HPDE6-E6E7 (cell line): ENCODE measurements around the gene TPO.
"Not testable (repeated sequence)": the region's sequence is repeated elsewhere in the genome, so short reads cannot be mapped to it uniquely, and the experiment has no call there.

Source experiments
- DNase-seq: peaks from one replicate; pipeline ENCODE4 v3.0.0; 2011; ENCODE audit warnings: missing footprints; ENCODE audit errors: extremely low spot score

The TPO gene

DNA sequence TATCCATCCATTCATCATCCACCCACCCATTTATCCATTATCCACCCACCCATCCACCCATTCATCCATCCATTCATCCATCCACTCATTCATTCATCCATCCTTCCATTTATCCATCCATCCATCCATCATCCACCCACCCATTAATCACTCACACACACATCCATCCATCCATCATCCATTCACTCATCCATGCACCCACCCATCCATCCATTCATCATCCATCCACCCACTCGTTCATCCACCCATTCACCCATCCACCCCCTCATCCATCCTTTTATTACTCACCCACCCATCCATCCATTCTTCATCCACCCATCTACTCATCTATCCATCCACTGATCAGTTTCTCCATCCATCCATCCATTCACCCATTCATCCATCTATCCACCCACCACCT is 8.1 kb upstream of the TPO start:
- DNase-seq = no peak

DNA sequence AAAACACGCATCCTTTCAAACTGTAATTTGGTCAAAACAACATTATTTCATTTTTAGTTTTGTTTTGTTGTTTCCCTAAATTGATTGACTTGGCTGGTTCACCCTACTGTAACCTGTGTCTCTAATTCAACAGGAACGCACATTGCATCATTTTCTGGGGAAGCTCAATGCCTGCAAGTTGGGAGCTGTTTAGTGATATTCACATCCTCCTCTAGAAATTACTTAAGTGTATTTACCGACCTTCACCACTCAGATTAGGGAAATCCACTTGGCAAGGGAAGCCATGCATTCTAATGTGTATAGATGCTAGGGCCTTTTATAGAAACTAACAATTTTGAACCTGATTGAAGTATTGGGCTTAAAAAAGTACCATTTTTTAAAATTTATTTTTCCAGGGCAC is 7.3 kb upstream of the TPO start:
- no peak for DNase-seq

DNA sequence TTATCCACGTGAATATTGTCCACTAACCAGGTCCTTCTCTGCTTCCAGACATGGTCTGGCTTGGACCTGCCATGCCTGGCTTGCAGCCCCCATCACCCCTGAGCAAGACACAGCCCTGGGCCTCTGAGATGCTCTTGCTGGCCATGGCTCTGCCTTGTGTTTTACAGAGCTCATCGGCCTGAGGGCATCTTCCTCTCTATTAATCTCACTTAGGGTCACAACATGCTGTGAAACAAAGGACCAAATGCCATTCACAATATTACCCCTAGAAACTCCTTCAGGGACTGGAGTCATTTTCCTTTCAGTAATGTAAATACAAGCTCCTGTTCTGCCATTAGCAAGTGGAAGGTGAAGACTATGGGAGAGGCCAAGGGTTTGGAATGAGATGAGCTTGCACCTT is 6.8 kb upstream of the TPO start:
- DNase-seq = no peak

DNA sequence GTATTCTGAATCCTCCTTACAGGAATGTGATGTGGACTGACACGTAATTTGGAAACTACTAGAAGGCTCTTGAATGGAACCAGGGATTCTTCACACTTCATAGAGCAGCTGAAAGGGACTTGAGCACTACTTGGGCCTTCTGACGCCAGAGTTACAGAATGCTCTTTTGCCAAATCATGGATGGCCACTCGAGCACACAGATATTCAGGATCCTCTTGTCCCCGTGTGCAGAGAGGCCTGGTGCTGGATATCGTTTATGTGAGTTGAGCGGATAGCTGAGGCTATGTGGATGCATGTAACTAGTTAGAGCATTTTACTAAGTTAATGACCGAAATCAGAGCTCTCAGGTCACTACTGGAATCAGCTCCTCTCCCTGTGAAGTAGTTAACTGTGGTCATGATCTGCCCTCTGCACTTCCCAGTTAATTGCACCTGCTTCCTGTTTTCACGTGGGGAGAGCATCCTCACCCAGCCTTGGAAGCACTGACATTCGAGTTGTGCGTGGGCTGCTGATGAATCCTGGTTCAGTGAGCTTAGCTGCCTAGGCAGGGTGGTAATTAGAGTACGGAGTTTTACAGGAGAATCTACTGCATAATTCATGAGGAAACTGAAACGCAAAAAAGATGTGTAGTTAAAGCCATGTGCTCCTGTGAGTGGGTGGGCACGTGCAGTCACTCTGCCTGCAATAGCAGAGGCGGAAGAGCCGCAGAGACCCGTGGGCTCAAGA is 5.2 kb upstream of the TPO start:
- DNase-seq = no peak

DNA sequence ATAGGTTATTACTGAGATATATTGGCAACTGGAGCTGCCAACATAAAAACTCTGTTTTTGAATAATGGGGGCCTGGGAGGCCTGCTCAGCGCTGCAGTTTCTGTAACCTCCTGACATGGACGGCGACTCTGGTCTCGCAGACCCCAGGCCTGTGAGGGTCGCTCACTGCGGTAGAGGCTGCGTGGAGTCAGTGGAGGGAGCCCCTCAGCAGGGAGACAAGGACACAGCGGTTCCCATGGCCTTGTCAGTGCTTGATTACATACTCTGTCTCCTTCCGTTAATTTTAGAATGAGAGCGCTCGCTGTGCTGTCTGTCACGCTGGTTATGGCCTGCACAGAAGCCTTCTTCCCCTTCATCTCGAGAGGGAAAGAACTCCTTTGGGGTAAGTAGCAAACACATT is 858 bp downstream of the TPO start:
- DNase-seq = no peak

DNA sequence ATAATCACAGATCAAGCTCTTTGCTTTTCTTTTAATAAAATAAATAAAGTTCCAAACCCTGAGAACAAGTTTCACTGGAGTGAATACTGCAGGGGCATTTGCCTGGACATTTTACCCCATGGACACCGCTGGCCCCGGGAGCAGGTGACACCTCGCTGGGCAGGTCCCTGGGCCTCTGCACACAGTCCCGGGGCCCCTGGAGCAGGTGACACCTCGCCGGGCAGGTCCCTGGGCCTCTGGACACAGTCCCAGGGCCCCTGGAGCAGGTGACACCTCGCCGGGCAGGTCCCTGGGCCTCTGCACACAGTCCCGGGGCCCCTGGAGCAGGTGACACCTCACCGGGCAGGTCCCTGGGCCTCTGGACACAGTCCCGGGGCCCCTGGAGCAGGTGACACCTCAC is 1.6 kb downstream of the TPO start:
- DNase-seq = not testable (repeated sequence)

DNA sequence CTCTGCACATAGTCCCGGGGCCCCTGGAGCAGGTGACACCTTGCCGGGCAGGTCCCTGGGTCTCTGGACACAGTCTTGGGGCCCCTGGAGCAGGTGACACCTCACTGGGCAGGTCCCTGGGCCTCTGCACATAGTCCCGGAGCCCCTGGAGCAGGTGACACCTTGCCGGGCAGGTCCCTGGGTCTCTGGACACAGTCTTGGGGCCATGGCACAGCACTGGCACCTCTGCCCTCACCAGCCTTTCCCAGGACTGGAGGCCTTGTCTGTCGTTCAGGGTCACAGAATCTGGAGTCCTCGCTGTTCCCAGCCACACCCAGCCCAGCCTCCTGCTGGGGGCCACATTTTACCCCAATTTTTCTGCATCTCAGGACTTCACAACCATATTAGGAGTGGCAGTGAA is 2.2 kb downstream of the TPO start:
- no peak for DNase-seq

DNA sequence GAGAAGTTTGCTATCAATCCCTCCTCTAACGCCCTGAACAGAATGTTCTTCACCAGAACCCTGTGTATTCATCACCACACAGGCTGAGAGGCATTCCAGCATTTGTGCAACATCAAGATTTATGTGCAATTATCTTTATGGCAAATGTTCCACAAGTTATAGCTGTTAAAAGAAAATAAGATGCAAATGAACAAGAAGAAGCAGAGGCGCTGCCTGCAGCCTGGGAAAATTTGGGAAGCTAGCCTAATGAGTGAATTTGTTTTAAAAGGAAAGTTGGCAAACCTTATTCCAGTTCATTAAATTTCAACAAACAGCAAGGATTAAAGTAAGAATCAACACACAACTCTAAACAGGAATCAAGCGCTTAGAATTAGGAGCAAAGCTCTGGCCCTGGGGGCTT is 5.3 kb downstream of the TPO start:
- DNase-seq = no peak

GRCh38 chr2:1420746-1421480 is 7.7 kb downstream of the TPO start:
- DNase-seq = no peak

- DNase-seq = no peak
Measured at GRCh38 chr2:1421731-1422130, 8.5 kb downstream of the TPO start.

DNA sequence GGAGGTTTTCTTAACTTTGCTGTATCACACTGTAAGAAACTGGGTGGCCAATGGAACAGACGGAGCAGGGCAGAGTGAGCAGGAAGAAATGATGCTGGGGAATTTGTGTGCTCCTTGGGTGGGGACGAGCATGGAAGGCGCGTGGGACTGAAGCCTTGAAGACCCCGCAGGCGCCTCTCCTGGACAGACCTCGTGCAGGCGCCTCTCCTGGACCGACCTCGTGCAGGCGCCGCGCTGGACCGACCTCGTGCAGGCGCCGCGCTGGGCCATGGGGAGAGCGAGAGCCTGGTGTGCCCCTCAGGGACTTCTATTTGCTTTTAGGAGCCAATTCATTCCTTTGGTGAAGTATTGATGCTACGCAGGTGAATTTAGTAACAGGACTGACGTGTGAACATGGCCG is 8.9 kb downstream of the TPO start:
- no peak for DNase-seq

- no peak for DNase-seq
Measured at GRCh38 chr2:1422716-1423285, 9.5 kb downstream of the TPO start.

DNA sequence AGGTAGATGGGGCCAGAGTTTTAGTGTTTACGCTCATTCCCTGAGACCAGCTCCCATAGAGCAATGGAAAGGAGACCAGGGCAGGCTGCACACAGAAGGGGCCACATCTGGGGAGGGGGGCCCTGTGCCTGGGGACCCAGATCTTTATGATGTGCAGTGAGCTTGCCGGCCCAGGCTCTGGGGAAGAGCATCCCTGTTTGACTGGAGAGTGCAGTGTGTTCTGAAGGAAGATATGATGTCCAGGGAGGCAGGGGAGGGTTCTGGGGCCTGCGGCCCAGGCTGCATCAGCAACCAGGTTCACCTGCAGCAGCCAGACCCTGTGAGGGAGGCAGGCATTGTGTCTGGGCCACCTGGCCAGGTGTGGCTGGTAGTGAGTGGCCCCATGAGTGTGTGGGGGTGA is 13.8 kb downstream of the TPO start:
- DNase-seq = no peak

GRCh38 chr2:1429895-1430294 is 16.6 kb downstream of the TPO start:
- DNase-seq = no peak

DNA sequence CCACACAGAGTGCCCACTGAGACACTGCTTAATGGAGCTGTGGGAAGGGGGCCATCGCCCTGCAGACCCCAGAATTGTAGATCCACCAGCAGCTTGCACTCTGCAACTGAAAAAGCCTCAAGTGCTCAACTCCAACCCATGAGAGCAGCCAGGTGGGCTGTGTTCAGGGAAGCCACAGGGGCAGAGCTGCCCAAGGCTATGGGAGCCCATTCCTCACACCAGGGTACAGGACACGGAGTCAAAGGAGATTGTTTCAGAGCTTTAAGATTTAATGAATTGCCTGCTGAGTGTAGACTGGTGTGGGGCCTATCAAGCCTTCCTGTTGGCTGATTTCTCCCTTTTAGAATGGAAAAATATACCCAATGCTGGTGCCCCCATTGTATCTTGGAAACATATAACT is 17.2 kb downstream of the TPO start:
- no peak for DNase-seq

DNA sequence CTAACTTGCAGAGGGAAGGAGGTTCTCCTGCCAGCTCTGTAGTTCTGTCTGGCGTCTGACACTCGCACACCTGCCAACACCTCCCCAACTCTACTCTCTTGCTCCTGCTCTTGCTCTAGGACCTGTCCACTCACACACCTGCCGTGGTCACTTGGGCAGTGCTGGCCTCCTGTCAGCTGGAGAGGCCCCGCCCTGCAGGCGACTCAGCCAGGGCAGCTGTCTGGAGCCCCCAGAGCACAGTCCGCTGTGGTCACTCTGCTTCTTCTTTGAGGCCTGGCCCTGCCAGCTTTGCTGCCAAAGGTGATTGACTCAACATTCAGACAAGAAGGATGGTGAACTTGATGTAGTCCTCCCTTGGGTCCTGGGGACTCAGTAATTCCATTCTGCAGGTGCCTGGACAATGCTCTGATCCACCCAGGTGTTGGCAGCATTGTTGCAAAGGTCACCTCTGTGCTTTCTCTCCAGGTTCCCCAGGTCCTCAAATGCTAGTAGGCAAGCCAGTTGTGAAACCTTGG is 18.7 kb downstream of the TPO start:
- no peak for DNase-seq

- no peak for DNase-seq
Measured at GRCh38 chr2:1432726-1433125, 19.5 kb downstream of the TPO start.

GRCh38 chr2:1436369-1436768 is 23.1 kb downstream of the TPO start:
- DNase-seq = no peak

DNA sequence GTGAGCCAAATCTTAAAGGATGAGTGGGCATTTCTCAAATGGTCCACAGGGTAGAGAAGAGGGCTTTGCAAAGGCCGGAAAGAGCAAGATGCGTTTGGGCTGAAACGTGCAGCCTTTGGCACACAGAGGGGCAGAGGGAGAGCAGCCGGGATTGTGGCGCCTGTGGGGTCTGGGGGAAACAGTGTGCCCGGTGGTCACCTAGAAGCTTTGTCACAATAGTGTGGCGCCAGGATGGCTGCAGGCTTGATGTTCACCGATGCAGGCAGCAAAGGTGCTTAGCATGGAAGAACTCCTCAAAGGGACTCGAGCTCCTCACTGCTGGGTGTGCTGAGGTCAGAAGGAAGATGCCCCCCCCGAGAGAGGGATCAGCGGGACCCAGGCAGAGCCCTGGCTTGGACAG is 23.8 kb downstream of the TPO start:
- no peak for DNase-seq

GRCh38 chr2:1437537-1437936 is 24.3 kb downstream of the TPO start:
- no peak for DNase-seq

DNA sequence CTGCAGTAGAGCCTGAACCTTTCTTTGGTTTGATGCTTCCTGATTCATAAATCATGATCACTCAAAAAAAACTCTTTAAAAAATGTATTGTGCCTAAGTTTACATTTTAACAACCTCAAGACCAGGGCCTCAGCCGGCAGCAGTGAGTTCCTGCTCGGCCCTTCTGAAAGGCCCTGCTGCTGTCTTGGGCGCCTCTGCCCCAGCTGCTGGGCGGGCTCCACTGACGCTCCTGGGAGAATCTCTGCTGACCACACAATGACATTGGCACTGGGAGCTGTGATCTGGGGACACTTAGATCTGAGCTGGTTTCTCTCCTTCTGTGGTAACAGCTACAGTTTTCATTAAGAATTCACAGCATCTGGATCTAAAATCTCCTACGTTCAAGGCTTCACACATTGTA is 25.7 kb downstream of the TPO start:
- DNase-seq = no peak

GRCh38 chr2:1440581-1440980 is 27.3 kb downstream of the TPO start:
- no peak for DNase-seq

GRCh38 chr2:1446301-1446700 is 33.0 kb downstream of the TPO start:
- DNase-seq = no peak
